IPS-NIHi11 (cell line): ENCODE measurements around the gene BTG2.
A peak's percentile ranks its signal among the peaks of the same experiment; 100 is the strongest.
"Not testable (repeated sequence)": the region's sequence is repeated elsewhere in the genome, so short reads cannot be mapped to it uniquely, and the experiment has no call there.

Experiments
- DNase-seq: peaks from one replicate; pipeline ENCODE4 v3.0.0; 2012; ENCODE audit warnings: mixed read lengths, low spot score

Gene BTG2

DNA sequence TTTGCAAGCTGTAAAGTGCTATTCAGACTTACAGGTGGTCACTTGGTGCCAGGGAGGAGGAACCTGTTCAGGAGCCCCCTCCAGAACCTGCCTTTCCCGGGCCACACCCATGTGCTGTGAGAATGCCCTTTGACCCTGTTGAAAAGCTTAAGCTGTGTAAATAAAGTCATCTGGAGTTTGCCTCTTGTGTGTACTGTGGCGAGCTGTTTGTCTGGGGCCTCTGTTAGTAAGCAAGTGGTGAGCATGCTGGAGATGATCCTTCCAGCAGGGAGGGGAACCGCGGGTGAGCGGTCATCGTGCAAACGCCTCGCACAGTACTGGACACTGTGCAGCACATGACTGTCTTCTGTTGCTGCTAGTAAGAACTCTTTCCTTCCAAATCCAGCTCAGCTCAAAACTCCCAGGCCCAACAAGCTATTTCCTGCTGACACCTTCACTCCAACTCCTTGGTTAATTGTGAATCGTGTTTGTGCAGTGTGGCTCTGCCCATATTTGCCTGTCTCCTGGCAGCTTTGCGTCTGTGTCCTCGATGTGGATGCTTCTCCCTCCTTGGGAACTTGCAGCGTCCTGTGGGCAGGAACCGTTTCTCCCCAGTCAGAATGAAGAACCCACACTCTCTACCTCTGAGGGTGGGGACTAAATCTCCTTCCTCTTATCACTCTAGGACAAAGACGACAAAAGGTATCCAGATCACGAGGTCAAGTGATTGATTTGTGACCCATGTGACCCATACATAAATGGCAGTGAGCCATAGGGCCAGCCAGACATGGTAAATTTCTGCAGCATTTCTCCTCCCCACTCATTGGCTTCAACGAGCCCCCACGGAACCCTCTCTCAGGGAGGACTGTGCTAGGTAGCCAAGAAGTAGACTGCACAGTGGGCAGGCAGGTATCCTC, 13.9 kb upstream of the BTG2 start:
- DNase-seq: no peak

DNA sequence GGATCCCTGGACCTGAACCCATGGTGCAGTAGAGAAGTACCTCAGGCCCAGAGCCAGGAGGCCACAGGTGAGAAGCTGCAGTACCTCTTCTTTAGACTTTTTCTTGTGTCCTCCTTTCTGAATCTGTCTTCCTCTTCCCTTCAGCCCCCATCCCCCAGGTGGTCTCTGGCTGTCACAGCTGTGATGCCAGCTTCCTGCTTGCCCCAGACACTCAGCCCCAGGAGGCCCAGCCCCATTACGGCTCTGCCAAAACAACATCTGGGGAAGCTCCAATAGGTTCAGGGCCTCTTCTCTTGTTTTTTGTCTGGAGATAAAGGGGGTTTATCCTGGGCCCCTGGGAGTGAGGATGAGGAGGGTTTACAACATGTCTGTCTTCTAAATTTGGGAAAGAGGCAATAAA, 9.5 kb upstream of the BTG2 start:
- DNase-seq: no peak

DNA sequence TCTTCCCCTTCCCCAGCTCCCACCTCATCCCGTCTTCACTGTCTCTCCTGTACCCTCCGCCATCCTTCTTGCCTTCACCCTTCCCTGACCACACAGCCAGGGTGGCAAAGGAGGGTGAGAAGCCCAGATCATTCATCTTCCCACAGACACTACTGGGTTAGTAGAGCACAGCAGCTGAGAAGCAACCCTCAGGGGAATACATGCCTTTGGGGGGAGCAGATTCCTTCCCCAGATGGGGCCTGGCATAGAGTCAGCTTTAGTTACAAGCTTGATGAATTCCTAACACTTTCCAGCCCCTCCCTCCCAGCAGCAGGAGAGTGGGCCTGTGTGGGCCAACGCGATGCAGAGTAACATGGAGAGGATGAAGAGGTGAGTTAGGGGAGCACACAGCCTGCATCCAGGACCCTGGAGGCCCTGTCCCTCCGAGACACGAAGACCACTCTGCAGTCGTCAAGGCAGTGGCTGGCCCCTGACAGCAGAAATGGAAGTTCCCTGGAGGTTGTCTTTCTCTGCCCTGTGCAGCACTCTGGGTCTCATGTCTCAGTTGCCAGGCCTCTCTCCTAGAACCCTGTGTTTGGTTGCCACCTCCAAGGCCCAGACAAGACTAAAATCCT, 8.8 kb upstream of the BTG2 start:
- no peak for DNase-seq

DNA sequence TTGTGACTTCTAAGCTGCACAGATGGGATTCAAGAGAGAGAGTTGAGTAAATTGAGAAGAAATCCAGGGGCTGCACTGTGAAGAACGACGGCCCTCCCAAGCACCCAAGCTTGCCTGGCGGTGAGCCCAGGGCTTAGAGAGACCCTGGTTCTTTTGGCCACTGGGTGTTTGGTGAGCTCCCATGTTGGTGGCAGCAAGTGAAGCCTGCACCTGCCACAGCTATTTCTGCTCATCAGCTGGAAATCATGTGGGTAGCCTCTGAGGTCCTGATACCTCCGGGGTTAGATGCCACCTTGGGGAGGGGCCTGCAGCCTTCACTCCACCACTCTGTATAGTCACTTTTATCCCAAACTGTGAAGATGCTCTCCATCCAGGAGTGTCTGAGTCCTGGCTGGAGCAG, 6.2 kb upstream of the BTG2 start:
- no peak for DNase-seq

GRCh38 chr1:203299719-203300429, 5.4 kb upstream of the BTG2 start:
- not testable (repeated sequence) for DNase-seq

DNA sequence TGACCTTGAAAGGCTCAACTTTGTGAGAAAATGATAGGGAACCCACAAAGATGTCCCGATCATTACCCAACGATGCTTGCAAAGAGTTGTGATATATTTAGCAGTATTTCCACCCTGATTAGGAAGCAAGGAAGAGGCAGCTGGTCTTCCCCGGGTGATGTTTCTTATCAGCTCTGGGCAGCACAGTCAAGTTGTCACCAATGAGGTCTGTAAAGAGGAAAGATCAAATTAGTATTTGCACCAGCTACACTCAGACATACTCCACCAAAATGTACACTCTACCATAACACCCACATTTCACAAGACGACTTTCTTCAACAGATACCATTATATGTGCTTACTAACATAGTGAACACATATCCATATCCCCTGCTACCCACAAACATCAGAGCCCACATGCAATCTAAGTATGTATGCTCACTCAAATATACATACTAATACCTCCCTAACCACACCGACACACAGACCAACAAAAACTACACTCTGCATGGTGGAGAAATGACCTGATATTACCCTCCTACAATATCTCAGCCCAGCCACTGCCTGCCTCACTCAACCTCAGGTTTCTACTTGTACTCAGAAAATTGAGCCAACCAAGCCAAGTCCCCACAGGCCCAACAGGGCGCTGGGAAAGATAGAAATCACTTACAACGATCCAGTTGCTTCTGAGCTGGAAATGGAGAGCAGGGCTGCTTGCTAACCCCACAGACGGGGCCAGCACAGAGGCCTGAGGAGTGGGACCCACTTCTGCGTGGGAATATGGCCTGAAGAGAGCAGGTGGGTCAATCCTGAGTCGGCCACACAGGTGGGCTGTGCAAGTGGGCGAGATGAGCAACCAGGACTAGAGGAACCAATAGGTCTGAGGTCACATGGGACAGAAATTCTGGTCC, 4.6 kb upstream of the BTG2 start:
- DNase-seq: no peak

- no peak for DNase-seq
Observed at GRCh38 chr1:203301331-203301668, 4.0 kb upstream of the BTG2 start.

- no peak for DNase-seq
Observed at GRCh38 chr1:203302456-203302855, 2.9 kb upstream of the BTG2 start.

- no peak for DNase-seq
Observed at GRCh38 chr1:203302894-203303293, 2.4 kb upstream of the BTG2 start.

DNA sequence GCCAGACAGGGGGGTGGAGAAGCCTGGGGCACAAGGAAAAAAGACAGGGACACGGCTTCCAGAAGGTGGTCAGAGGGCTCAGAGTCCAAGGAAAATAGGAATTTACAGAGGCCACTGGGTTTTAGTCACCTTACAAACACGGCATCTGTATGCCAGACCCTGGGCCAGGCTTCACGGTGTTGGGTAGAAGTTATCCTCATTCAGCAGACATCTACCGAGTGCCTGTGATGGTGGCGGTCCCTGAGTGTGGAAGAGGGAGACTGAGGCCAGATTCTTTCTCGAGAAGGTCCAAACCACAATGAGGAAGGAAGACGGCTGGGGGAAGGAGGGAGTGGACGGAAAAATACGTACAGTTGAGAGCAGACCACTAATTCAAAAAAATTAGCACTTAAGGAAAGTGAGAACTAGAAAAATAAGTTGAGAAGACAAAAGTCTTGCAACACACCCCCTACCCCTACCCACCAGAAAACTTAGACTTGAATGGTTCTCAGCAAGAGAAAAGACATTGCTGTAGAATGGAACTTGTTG, 864 bp upstream of the BTG2 start:
- DNase-seq: no peak

DNA sequence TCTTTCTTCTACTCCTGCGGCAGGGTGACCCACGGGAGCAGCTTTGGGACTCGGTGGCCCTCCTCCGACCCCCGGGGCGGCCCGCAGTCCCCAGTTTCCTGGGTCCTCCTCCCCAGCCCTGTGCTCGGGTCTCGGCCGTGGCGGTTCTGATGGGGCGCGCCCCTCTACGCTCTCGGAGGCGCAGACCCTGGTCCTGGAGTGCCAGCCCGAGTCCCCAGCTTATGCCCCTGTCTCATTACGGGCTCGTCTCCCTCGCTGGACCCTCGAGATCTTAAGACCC, 430 bp downstream of the BTG2 start:
- DNase-seq: no peak

DNA sequence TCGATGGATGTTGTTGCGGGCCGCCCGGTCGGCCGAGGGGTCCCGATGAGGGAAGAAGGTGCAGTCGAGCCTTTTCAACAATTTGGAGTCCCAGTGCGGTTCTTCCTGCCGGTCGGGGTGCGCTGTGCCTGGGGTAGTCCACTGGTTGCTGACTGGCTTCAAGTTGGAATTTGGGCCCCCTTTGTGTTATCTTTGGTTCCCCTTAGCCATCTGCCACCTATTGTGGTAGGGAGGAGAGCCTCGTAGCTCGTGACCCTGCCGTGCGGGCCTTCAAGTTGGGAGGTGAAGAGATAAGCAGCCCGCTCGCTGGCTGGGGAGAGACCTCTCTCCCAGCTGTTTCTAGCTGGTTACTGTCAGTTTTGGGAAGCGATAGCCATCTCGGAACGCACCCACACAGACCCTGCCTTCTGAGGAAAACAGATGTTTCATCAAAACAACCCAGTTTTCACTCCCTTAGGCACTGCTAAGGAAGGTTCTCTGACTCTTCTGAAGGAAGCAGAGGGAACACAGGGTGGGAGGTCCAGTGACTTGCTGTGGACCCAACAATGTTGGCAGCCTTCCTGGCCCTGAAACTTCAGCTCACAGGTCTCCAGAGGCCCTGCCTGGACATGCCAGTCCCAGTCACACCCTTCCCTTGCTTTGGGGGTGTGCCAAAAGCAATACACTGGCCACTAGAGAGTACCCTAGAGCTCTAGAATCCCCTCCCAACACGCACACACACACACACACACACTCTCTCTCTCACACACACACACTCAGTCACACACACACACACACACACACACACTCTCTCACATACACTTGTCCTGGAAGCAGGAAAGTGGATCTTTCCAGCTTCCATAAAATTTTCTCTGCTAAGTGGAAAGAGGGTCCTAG, 1.0 kb downstream of the BTG2 start:
- DNase-seq: peak; percentile 47

DNA sequence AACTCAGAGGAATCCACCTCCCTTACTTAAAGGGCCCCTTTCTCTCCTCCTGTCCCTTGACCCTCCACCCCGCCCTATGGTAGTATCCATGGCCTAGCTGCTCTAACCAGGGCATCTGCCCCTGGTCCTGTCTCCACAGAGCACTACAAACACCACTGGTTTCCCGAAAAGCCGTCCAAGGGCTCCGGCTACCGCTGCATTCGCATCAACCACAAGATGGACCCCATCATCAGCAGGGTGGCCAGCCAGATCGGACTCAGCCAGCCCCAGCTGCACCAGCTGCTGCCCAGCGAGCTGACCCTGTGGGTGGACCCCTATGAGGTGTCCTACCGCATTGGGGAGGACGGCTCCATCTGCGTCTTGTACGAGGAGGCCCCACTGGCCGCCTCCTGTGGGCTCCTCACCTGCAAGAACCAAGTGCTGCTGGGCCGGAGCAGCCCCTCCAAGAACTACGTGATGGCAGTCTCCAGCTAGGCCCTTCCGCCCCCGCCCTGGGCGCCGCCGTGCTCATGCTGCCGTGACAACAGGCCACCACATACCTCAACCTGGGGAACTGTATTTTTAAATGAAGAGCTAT, 1.7 kb downstream of the BTG2 start:
- DNase-seq: no peak

DNA sequence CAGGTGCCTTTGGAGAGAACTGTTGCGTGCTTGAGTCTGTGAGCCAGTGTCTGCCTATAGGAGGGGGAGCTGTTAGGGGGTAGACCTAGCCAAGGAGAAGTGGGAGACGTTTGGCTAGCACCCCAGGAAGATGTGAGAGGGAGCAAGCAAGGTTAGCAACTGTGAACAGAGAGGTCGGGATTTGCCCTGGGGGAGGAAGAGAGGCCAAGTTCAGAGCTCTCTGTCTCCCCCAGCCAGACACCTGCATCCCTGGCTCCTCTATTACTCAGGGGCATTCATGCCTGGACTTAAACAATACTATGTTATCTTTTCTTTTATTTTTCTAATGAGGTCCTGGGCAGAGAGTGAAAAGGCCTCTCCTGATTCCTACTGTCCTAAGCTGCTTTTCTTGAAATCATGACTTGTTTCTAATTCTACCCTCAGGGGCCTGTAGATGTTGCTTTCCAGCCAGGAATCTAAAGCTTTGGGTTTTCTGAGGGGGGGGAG, 2.4 kb downstream of the BTG2 start:
- peak; percentile 39 for DNase-seq

- DNase-seq: no peak
Observed at GRCh38 chr1:203308328-203308922, 3.1 kb downstream of the BTG2 start.

DNA sequence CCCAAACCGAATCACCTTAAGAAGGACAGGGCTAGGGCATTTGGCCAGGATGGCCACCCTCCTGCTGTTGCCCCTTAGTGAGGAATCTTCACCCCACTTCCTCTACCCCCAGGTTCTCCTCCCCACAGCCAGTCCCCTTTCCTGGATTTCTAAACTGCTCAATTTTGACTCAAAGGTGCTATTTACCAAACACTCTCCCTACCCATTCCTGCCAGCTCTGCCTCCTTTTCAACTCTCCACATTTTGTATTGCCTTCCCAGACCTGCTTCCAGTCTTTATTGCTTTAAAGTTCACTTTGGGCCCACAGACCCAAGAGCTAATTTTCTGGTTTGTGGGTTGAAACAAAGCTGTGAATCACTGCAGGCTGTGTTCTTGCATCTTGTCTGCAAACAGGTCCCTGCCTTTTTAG, 3.6 kb downstream of the BTG2 start:
- no peak for DNase-seq

GRCh38 chr1:203311368-203312301, 6.3 kb downstream of the BTG2 start:
- no peak for DNase-seq

DNA sequence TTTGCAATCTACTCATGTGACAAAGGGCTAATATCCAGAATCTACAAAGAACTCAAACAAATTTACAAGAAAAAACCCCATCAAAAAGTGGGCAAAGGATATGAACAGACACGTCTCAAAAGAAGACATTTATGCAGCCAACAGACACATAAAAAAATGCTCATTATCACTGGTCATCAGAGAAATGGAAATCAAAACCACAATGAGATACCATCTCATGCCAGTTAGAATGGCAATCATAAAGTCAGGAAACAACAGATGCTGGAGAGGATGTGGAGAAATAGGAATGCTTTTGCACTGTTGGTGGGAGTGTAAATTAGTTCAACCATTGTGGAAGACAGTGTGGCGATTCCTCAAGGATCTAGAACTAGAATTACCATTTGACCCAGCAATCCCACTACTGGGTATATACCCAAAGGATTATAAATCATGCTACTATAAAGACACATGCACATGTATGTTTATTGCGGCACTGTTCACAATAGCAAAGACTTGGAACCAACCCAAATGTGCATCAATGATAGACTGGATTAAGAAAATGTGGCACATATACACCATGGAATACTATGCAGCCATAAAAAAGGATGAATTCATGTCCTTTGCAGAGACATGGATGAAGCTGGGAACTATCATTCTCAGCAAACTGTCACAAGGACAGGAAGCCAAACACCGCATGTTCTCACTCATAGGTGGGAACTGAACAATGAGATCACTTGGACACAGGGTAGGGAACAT, 8.9 kb downstream of the BTG2 start:
- DNase-seq: not testable (repeated sequence)
